Osteocyte (in vitro differentiated cells): ENCODE measurements around the gene ELP1. TPM values are rescaled to one million over a fixed set of nuclear protein-coding genes. Genes with fewer than 3 reads are reported as not detected.

ENCODE experiments used
- DNase-seq: peaks from one replicate; pipeline ENCODE4 v3.0.0; 2021; ENCODE audit warnings: mixed read lengths; ENCODE audit not compliant: unreplicated experiment; ENCODE audit errors: extremely low spot score
- H3K27ac Mint-ChIP-seq: one replicate; pipeline ENCODE4 v1.8.0; 2021; ENCODE audit warnings: mild to moderate bottlenecking, mixed read lengths; ENCODE audit not compliant: unreplicated experiment
- H3K27me3 Mint-ChIP-seq: one replicate; pipeline ENCODE4 v1.8.0; 2021; ENCODE audit warnings: mixed read lengths; ENCODE audit not compliant: unreplicated experiment
- H3K36me3 Mint-ChIP-seq: one replicate; pipeline ENCODE4 v1.8.0; 2021; ENCODE audit warnings: mixed read lengths; ENCODE audit not compliant: unreplicated experiment
- H3K4me1 Mint-ChIP-seq: one replicate; pipeline ENCODE4 v1.8.0; 2021; ENCODE audit warnings: mixed read lengths; ENCODE audit not compliant: unreplicated experiment
- H3K4me3 Mint-ChIP-seq: one replicate; pipeline ENCODE4 v1.8.0; 2021; ENCODE audit warnings: mild to moderate bottlenecking, moderate library complexity, mixed read lengths; ENCODE audit not compliant: unreplicated experiment
- H3K9me3 Mint-ChIP-seq: one replicate; pipeline ENCODE4 v1.8.0; 2021; ENCODE audit warnings: mixed read lengths; ENCODE audit not compliant: unreplicated experiment
- total RNA-seq: library from RNA; stranded (reverse); gene quantifications from 2 replicates; pipeline ENCODE4 v1.2.1, GENCODE V29; 2021
- TF ChIP-seq, protein P1 (sequence below): fragments of 200-600 bp; sonication (generic); IDR thresholded peaks from 2 replicates; pipeline ENCODE4 v1.5.0; 2021; ENCODE audit warnings: antibody characterized with exemption, mild to moderate bottlenecking, moderate library complexity

The ELP1 gene
- total RNA-seq, 1 donor from 2014 or later, result 26.1 TPM

DNA sequence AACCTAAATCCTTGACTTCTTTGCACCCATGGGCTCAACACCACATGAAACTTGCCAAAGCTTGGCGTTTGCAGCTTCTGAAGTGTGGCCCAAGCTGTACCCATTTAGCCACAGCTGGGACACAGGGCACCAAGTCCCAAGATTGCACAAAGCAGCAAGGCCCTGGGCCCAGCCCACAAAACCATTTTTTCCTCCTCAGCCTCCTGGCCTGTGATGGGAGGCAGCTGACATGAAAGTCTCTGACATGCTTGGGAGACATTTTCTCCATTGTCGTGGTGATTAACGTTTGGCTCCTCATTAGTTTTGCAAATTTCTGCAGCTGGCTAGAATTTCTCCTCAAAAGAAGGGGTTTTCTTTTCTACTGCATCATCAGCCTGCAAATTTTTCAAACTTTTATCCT, 110.1 kb downstream of the ELP1 start:
- TF ChIP-seq, protein P1, sequence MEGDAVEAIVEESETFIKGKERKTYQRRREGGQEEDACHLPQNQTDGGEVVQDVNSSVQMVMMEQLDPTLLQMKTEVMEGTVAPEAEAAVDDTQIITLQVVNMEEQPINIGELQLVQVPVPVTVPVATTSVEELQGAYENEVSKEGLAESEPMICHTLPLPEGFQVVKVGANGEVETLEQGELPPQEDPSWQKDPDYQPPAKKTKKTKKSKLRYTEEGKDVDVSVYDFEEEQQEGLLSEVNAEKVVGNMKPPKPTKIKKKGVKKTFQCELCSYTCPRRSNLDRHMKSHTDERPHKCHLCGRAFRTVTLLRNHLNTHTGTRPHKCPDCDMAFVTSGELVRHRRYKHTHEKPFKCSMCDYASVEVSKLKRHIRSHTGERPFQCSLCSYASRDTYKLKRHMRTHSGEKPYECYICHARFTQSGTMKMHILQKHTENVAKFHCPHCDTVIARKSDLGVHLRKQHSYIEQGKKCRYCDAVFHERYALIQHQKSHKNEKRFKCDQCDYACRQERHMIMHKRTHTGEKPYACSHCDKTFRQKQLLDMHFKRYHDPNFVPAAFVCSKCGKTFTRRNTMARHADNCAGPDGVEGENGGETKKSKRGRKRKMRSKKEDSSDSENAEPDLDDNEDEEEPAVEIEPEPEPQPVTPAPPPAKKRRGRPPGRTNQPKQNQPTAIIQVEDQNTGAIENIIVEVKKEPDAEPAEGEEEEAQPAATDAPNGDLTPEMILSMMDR, result no peak
- no peak for DNase-seq
- Mint-ChIP-seq H3K4me3 (no peak overlapping the region), H3K27ac (no peak overlapping the region), H3K9me3 (peaks cover 7% of the 10 kb centered on the region), H3K4me1 (no peaks in the 10 kb centered on the region), H3K36me3 (peaks cover 5% of the 10 kb centered on the region), H3K27me3 (peaks cover 45% of the 10 kb centered on the region)

Other genes with a start within 250 kb of the ELP1 start
- not detected in 2 replicates for gene ACTL7B, start 78.1 kb downstream of the ELP1 start, total RNA-seq
- not detected in 2 replicates for gene ACTL7A, start 71.9 kb downstream of the ELP1 start, total RNA-seq
- gene ABITRAM, start 276 bp upstream of the ELP1 start, total RNA-seq, result 8.8 and 9.0 TPM in 2 replicates
- 46.3 and 55.4 TPM in 2 replicates for gene CTNNAL1, start 79.4 kb upstream of the ELP1 start, total RNA-seq
- gene TMEM245, start 185.8 kb upstream of the ELP1 start, total RNA-seq, result 40.0 and 41.0 TPM in 2 replicates
- gene FRRS1L, start 233.1 kb upstream of the ELP1 start, total RNA-seq, result 5.1 and 6.7 TPM in 2 replicates